ENCODE results near the gene PGS1. TPM values are rescaled to one million over a fixed set of nuclear protein-coding genes. Genes with fewer than 3 reads are reported as not detected.

PGS1 gene
- total and polyA plus RNA-seq, 10 of the 15 experiments (the other 5 are each of a cell fraction or from before 2014, with no cell fraction given) = 1.3 to 37.6 (median 27.4) TPM

GRCh38 chr17:78345172-78345571, 33.3 kb upstream of the PGS1 start (continued):
- TF ChIP-seq SKIL (IDR thresholded peaks at IDR 0.05; ENCODE audit: low read depth, poor library complexity, severe bottlenecking) (no peak), MEF2B (IDR thresholded peaks at IDR 0.05; ENCODE audit: partially characterized antibody, poor library complexity, severe bottlenecking) (no peak)

- FAIRE-seq = no peak
- POLR2A ChIA-PET = interaction anchor here (1.6 kb wide), 1 partner anchor 29 kb away, joined by 4 read pairs; no protein-coding TSS in a partner anchor
- TF ChIP-seq NR2C2 (IDR thresholded peaks at IDR 0.05; ENCODE audit: borderline replicate concordance, control insufficient read depth, insufficient read length, low read depth) (no peak), POU2F2 (IDR thresholded peaks at IDR 0.05; ENCODE audit: borderline replicate concordance, low read depth, low read length) (no peak), CHD1 (IDR thresholded peaks at IDR 0.05; ENCODE audit: low read depth, low read length) (no peak), USF2 (IDR thresholded peaks at IDR 0.05; ENCODE audit: borderline replicate concordance, low read depth, low read length) (no peak), BACH1 (IDR thresholded peaks at IDR 0.05; ENCODE audit: borderline replicate concordance) (no peak), CREB1 (IDR thresholded peaks at IDR 0.05; ENCODE audit: low read depth) (no peak), FOXM1 (IDR thresholded peaks at IDR 0.05; ENCODE audit: low read depth, low read length) (no peak), IRF5 (IDR thresholded peaks at IDR 0.05; ENCODE audit: borderline replicate concordance) (no peak), BRCA1 (IDR thresholded peaks at IDR 0.05; ENCODE audit: low read depth, low read length) (no peak), RELA (IDR thresholded peaks at IDR 0.05; ENCODE audit: borderline replicate concordance, partially characterized antibody) (no peak), ESRRA (IDR thresholded peaks at IDR 0.05; ENCODE audit: low read length) (no peak), NKRF (conservative IDR thresholded peaks at IDR 0.05) (no peak)
These were observed 32.5 kb upstream of the PGS1 start for GRCh38 chr17:78345791-78346494.

More at GRCh38 chr17:78345791-78346494, 32.5 kb upstream of the PGS1 start:
- H3K36me3 ChIP-seq (ENCODE audit: control insufficient read depth in 2 of 2, insufficient read depth in 2 of 2, low read length in 1 of 2) = no peaks in the 10 kb centered on the region
- intact Hi-C loops (cut with micrococcal nuclease; ENCODE audit: unreplicated experiment) = no loop called here
- 58% methylated on average over 10 of the region's 10 CpGs for WGBS (ENCODE audit: insufficient coverage, insufficient replicate concordance, low lambda C conversion rate, missing lambda C conversion rate)
- no peaks in the 10 kb centered on the region for H3K9me3 ChIP-seq (replicated peaks; ENCODE audit: control insufficient read depth, insufficient read depth, low read length)
- SMC1A ChIA-PET (ENCODE audit: uncharacterized antibody, unreplicated experiment) = no interaction called here
- peaks cover 38% of the 10 kb centered on the region for H3K4me1 ChIP-seq (ENCODE audit: control insufficient read depth, insufficient read depth, low read length)
- H3K79me2 ChIP-seq (ENCODE audit: control insufficient read depth, insufficient read depth, low read length) = no peaks in the 10 kb centered on the region
- ATAC-seq = no peak
- H3K27ac ChIP-seq (ENCODE audit: control insufficient read depth, insufficient read depth) = no peak overlapping the region
- RAD21 ChIA-PET (ENCODE audit: unreplicated experiment) = no interaction called here
- no peak overlapping the region for H3K4me3 ChIP-seq
- H3K4me2 ChIP-seq (ENCODE audit: control insufficient read depth, insufficient read depth) = no peak overlapping the region
- H4K20me1 ChIP-seq (ENCODE audit: control insufficient read depth, insufficient read depth) = no peaks in the 10 kb centered on the region
- no peak overlapping the region for H3K9ac ChIP-seq (ENCODE audit: control insufficient read depth, insufficient read depth, low read length)
- no peak overlapping the region for H2AFZ ChIP-seq (ENCODE audit: control insufficient read depth, low read depth, low read length)
- in situ Hi-C loops (cut with MboI) = no loop called here
- no peaks in the 10 kb centered on the region for H3K27me3 ChIP-seq (replicated peaks in 1 of 2; ENCODE audit: control insufficient read depth in 2 of 2, insufficient read depth in 2 of 2, low read length in 1 of 2)
- CTCF ChIA-PET = interaction anchor here (0.6 kb wide), 1 partner anchor 13 kb away, joined by 4 read pairs; no protein-coding TSS in a partner anchor
- no TSS peak for BruUV-seq (replicated peaks)
- DNase-seq (ENCODE audit: low read depth, low spot score) = no peak
